GM18499 (cell line): Measurements from ENCODE around the gene OCRL.
A peak's percentile ranks its signal among the peaks of the same experiment; 100 is the strongest.
"Not testable (repeated sequence)": the region's sequence is repeated elsewhere in the genome, so short reads cannot be mapped to it uniquely, and the experiment has no call there.

Experiments used
- ATAC-seq: cut with Tn5 transposase; IDR thresholded peaks from one replicate; pipeline ENCODE4 v1.9.1; 2021; ENCODE audit warnings: moderate number of reproducible peaks; ENCODE audit not compliant: insufficient read depth, unreplicated experiment

The OCRL gene

DNA sequence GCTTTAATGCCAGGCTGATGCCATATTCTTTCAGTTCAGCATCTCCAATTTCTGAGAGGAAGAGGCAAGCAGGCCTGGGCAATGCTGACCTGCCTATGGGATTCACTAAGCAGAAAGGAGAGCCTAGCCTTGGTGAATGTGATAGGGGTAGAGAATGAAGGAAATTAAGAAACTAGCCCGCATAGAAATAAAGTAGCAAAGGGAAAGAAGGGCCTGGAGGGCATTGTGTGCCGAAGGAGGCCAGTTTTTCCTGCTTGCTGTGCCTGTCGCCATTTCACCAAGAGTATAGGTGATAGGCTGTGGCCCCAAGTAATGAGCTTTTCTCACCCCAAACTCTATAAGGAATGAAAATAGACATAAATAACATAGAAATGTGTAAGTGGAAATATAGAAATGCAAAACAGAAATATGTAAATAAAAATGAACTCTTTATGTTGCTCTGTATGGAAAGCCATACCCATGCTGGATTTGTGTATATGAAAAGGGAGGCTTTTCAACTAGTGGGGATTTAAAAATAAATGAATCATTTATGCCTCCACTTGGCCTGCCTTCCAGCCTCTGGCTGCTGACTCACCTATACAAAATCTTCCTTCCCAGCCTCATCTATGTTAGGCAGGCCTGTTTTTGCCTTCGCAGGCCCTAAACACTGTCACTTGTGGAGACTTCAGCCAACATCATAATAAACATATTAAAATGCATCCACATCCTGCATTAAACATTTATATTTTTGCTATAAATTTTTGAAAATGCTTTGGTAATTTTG is 5.1 kb upstream of the OCRL start:
- no peak for ATAC-seq

DNA sequence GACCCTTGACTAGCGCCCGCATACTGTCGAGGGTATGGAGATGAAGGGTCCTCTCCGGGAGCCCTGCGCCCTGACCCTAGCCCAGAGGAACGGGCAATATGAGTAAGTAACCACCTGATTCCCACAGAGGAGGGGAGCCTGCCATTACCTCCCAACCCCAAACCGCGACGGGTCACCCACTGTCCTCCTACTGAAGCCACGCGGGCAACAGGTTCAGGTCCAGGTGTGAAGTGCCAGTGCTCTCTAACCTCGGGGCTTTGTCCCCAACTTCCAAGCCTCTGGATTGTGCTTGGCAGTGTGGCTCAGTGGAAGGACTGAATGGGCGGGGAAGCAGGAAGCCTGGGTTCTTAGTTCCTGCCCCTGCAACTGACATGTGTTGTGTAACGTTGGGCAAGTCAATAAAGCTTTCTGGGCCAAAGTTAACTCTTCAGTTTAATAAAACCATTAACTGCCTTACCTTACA is 694 bp downstream of the OCRL start:
- no peak for ATAC-seq

DNA sequence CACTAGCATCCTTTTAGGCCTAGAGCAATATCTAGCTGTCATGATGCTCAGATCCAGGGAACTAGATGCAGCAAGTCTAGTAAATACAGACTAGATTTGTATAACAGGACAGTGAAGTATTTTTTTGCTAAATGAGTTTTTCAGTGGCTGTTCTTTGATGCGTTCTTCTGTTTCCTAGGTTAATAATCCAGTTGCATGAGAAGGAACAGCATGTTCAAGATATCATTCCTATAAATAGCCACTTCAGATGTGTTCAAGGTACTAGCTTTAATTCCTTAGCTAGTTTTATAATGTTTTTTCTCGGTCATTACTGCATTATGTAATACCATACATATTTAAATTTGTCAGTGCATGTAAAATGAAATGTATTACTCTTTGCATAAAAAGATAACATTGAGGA is 4.7 kb downstream of the OCRL start:
- ATAC-seq, result no peak

DNA sequence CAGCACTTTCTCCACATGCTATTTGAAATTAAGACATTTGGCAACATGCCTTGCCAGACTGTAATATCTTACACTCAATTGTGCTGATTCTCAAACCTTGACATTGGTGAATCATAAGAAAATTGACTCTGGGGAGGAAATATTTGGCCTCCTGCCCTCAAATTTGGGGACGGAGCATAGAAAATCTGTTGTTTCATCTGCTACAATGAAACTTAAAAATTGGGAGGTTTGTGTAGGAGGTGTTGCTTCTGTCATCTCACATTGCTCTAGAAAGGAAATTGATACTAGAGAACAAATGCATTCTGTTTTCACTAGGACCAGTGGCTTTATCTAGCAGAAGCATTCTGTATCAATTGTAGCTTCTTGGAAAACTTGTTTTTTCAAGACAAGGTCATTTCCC is 5.3 kb downstream of the OCRL start:
- no peak for ATAC-seq

DNA sequence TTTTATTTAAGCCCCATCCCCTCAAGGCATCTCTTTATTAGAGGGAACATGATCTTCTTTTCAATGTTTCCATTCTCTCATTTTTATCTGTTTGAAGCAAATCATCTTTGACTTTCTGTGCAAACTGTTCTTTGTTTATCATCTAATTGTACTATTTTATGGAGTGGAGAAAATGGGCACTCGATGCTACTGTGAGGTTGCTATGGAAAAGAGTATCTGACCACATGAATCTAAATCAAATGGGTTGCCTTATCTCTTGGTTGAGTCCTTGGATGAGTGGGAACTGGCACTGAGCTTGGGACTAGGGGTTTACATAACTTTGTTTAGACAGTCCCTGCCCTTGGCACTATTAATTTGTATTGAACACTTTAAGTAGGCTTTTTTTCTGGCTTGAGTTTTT is 9.1 kb downstream of the OCRL start:
- no peak for ATAC-seq

DNA sequence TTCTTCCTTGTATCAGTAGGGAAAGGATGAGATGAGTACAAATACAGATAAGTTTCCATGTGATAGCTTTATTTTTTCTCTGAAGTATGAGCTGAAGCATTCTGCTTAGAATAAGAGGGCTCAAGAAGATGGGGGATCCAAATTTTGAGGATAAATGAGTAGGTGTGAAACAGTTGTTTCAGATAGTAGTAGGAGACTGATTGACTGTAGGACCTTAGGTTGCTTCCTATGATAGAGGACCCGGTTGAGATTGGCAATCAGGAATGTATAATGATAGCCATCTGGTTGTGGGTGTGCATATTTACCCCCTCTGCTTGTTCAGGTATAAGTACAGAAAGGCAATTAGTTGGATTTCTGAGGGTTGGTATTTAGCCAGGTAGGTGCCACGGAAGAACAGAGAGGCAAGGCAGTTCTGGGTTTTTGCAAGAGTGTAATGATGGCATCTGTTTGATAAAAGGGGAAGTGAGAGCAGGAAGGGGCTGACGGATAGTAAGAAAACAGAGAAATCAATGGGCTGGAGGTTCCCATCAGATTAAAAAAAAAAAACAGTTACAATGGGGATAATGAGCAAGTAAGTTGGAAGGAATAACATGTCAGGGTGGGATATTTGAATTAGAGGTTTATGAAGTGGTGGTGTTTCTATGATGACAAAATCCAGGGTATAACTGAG is 13.7 kb downstream of the OCRL start:
- ATAC-seq, result peak; percentile 88

DNA sequence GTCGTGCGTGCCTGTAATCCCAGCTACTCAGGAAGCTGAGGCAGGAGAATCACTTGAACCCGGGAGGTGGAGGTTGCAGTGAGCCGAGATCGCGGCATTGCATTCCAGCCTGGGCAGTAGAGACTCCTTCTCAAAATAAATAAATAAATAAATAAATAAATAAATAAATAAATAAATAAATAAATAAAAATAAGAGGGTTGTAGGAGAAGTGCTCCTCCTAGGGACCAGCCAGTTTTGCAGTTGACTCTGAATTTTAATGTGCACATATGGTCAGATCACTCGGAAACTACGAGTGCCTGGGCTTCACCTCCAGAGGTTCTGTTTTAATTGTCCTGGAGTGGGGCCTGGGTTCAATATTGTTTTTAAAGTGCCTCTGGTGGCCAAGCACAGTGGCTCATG is 14.8 kb downstream of the OCRL start:
- ATAC-seq, result not testable (repeated sequence)

DNA sequence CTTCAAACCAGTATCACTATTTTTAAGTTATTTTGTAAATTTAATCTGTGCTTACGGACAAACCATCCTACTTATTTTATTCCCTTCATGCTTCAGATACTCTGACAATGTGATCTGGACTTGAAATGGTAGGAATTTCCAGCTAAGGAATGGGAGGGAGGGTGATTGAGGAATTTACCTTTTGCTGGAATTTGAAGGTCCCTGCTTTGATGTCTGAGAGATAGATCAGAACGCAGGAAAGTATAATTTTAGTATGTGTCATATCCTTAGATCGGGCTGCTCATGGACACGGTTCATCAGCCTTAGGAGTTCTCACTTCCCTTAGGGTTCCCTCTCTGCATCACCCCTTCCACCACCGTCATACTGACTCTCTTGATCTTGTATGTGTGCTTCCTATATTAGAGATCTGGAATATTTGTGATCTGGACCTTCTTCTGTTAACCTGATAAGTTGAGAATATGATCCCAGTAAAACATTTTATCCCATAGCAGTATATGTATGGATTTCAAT is 16.8 kb downstream of the OCRL start:
- no peak for ATAC-seq

DNA sequence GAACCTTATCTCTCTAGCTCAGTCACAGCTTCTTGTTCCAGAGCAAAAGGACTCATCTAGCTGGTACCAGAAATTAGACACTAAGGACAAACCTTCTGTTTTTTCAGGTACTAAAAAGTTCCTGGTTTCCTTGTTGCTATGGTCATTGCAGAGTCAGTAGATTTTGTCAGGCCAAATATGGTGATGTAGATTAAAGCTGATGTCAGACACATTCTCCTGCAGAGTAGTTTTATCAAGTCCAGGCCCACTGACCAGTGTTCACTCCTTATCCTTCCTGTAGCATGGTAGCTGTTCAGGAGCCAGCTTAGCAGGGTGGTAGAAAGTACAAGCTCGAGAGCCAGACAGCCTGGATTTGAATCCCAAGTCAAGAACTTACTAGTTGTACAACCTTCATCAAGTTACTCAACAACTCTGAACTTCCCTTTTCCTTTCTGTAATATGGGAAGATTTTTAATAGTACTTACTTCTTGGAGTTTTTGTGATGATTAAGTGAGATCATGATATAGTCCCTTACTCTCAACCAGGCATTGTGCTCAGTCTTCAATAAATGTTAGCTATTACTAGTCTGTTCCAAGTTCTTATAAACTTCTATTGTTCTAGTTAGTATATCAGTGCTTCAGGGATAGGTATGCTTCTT is 17.9 kb downstream of the OCRL start:
- ATAC-seq, result no peak

DNA sequence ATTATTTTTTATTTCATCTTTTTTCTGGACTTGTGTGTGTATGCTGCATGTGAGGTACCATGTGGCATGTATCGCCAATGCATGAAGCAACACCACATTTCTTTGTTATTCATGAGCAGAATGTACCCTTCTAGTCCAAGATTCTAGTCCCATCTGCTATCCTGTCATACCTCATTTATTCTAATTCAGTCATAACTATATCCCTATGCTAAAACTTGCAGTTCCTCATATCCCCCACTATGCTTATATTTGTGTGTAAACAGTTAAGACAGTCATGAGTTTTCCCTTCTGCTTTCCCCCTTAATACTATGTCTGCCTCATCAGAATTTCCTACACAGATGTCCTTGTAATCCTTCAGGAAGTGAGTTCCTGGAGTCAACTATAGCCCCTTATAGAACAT is 19.7 kb downstream of the OCRL start:
- no peak for ATAC-seq

DNA sequence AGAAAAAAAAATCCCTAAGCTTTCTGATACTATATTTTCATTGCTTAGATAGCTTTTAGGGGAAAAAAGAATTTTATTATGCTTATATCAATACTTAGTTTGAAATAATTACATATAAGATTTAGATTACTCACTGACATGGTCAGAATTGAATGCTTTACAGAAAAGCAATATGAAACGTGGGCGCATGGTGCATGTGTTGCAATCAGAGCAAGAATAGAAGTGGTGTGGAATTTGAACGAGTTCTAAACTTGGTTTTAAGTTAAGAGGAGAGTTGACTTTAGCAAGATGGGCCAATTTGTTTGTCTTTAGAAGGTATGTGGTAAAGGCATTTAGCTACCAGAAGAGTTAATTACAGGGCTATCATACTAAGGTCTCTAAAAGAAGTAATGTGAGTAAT is 21.4 kb downstream of the OCRL start:
- ATAC-seq, result no peak

DNA sequence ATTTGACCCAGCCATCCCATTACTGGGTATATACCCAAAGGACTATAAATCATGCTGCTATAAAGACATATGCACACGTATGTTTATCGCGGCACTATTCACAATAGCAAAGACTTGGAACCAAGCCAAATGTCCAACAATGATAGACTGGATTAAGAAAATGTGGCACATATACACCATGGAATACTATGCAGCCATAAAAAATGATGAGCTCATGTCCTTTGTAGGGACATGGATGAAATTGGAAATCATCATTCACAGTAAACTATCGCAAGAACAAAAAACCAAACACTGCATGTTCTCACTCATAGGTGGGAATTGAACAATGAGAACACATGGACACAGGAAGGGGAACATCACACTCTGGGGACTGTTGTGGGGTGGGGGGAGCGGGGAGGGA is 24.3 kb downstream of the OCRL start:
- not testable (repeated sequence) for ATAC-seq

DNA sequence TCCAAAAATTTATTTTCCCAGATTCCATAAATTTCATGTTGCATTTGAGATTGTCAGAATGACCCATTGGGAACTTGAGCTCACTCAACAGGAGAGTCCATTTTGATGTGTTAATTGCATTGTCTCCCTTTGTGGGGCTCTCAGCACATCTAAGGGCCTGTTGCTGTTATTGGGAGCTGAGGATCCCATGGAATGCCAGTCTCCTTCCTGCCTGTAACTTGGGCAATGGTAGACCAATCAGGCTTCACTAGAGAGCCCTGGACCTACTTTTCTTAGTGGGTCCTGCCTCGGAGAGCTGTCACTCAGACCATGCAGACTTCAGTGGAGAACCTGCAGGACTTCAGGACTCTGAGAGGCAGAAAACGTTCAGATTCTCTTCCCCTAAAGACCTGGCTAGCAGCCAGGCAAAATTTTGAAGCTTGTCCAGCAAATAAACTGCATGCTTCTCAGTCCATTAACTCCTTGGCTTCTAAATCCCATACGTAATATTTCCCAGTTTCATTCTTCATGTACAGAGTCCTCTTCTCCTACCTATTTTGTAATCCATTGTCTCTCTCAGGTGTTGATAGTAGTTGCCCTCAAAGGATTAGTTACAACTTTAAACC is 25.1 kb downstream of the OCRL start:
- no peak for ATAC-seq

DNA sequence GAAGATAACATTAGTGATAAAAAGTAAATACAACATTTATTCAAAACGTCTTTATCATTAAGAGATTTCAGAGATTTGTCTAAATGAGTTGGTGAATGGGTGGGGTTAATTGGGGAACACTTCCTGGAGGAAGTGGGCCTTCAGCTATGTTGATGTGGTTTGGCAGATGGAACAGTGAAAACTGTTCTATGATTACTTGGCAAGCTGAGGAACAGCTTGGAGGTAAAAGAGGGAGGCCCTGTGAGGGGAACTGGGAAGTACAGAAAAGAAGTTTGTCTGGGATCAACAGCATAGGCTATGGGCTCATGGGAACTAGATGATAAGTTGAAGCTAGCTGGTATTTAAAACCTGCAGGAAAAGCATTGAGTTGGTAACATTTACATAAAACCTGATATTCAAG is 26.0 kb downstream of the OCRL start:
- no peak for ATAC-seq

DNA sequence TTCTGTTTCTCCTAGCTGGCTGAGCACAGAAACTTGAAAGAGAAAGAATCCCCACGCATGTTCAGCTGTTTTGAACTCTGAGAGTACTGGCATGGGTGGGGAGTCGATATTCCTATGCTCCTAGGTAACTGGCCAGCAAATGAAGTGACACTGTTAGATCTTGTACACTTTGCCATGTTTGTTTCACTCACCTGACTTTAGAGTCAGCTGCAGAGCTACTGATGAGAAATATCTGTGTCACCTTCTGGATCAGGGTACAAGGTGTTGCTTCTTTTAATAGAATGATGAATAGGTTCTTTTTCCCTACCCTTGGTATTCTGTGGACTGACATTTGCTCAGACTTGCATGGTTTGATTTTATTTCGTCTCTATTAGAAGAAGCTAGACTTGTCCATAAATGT is 28.3 kb downstream of the OCRL start:
- no peak for ATAC-seq

DNA sequence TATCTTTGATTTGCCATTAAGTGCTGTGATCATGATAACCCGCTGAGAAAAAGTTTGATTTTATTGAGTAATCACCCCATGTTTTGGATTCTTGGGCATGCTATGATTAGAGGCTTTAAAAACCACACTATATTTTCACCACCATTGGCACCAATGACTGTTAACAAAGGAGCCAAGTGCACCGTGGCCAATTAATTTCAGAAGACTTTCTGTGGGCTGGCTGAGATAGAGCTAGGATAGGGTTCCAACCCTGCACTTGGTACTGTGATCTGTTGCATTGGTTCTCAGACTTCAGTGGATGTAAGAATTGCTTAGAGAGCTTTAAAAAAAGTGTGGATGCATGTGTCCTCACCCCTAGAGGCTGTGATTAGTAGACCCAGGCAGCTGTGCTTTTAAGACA is 32.4 kb downstream of the OCRL start:
- ATAC-seq, result no peak

DNA sequence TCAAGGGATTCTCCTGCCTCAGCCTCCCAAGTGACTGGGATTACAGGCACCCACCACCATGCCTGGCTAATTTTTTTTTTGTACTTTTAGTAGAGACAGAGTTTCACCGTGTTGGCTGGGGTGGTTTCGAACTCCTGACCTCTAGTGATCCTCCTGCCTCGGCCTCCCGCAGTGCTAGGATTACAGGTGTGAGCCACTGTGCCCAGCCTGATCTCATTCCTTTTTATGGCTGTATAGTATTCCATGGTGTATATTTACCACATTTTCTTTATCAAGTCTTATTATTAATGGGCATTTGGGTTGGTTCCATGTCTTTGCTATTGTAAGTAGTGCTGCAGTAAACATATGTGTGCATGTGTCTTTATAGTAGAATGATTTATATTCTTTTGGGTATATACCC is 33.6 kb downstream of the OCRL start:
- not testable (repeated sequence) for ATAC-seq

DNA sequence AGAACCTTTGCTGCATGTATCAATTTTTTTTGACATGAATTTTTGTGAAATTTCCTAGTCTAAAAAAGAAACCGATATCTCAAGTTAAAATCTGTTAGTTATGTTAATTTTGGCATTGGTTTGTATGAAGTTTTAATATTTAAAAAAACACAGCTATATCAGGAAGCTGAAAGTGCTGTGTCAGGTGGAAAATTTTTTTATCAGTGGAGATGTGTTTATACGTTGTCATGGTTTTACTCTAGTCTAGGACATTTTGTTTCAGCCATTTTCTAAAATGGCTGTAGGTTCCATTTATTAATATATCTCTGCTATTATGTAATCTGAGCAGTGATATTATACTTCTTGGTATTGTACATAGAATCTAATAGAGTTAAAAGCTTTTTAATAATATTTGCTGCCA is 34.2 kb downstream of the OCRL start:
- no peak for ATAC-seq

DNA sequence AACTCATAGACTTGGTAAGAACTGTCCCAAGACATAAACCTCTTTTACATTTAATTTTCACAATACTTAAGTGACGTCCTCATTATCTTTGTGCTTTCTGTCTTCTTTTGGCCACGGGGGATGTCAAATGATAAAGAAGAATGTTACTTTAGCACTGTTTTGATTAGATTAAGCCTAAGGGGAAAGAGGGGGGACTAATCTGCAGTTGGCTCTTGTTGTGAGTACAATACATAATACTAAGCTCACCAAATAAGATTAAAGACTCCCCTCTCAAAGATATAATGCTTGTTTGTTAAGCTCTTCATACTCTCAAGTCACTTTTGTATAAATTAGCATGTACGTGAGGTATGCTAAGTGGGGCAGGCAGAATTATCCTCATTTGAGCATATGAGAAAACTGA is 36.5 kb downstream of the OCRL start:
- ATAC-seq, result no peak

DNA sequence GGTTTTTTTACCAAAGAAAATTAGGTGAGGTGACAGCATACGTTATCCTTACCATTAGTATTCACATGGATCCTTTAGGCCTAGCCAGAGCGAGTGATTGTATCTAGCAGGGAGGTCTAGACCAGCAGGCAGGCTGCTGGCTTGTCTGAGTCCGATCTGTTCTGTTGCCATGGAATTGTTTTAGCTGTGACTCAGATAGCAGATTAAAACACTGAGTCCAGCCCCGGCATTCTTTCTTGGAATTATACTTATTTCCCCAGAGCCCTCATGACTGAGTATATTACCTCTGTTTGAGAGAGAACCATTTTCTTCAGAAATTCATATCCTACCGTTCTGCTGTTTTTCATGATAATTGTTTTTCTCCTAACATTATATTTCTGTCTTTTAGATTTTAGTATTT is 37.4 kb downstream of the OCRL start:
- ATAC-seq, result no peak

DNA sequence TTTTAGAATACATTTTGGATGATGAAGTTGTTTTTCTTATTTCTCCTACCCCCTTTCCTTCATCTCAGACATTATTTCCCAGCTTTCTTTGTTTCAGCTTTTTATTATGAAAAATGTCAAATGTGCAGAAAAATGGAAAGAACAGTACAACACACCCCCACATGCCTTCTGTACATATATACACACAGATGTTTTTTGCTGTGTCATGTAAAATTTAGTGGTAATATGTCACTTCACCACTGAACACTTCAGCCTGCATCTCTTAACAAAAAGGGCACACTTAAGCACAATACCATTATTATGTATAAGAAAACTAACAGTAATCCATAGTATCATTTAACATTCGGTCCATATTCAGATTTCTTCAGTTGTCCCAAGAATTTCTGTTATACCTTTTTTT is 37.8 kb downstream of the OCRL start:
- ATAC-seq, result no peak
